ENCODE results near the gene BEGAIN. TPM values are rescaled to one million over a fixed set of nuclear protein-coding genes. Genes with fewer than 3 reads are reported as not detected.
"Not testable (repeated sequence)": the region's sequence is repeated elsewhere in the genome, so short reads cannot be mapped to it uniquely, and the experiment has no call there.

BEGAIN gene
- total and polyA plus RNA-seq, 7 donors, result 0.36 to 1.4 (median 0.60) TPM

DNA sequence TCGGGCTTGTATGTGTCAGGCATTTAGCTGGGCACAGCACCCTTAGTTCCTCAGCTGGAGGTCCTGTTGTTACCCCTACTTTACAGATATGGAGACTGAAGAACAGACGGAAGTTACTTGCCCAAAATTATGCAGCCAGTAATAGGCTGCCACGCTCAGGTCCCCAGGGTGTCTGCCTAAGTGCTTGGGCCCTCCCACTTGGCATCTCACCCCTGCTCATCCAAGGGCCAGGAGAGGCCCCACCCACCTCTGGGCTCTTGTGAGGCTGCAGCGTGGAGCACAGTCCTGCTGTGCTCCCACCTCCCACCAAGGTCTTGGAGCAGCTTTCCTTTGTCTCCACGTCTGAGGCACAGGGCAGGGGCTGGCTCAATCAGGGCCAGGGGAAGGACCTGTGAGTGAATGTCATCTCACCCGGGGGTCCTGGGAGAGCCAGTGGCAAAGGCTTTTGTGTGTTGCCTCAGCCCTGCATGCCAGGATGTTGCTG, 64.6 kb downstream of the BEGAIN start:
- TF ChIP-seq, protein P1, sequence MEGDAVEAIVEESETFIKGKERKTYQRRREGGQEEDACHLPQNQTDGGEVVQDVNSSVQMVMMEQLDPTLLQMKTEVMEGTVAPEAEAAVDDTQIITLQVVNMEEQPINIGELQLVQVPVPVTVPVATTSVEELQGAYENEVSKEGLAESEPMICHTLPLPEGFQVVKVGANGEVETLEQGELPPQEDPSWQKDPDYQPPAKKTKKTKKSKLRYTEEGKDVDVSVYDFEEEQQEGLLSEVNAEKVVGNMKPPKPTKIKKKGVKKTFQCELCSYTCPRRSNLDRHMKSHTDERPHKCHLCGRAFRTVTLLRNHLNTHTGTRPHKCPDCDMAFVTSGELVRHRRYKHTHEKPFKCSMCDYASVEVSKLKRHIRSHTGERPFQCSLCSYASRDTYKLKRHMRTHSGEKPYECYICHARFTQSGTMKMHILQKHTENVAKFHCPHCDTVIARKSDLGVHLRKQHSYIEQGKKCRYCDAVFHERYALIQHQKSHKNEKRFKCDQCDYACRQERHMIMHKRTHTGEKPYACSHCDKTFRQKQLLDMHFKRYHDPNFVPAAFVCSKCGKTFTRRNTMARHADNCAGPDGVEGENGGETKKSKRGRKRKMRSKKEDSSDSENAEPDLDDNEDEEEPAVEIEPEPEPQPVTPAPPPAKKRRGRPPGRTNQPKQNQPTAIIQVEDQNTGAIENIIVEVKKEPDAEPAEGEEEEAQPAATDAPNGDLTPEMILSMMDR (IDR thresholded peaks at IDR 0.05), result no peak
- TF ChIP-seq POLR2AphosphoS5 (IDR thresholded peaks at IDR 0.05) (no peak), EP300 (IDR thresholded peaks at IDR 0.05) (no peak), POLR2A (IDR thresholded peaks at IDR 0.05) (no peak)
- Histone ChIP-seq H3K27me3 (no peaks in the 10 kb centered on the region), H3K36me3 (peaks cover 0 to 18% (median 7%) of the 10 kb centered on the region in 4 donors), H3K9me3 (no peaks in the 10 kb centered on the region), H3K27ac (no peak overlapping the region), H3K4me3 (no peak overlapping the region), H3K4me1 (no peaks in the 10 kb centered on the region)
- intact Hi-C loops (cut with DNase I), result loop anchor here (10.0 kb wide), 1 partner anchor 122 kb away; no protein-coding TSS in a partner anchor
- WGBS, 2 donors, result 48 to 73% methylated on average over 6 of the region's 6 CpGs
- peak; percentile 27 for DNase-seq

DNA sequence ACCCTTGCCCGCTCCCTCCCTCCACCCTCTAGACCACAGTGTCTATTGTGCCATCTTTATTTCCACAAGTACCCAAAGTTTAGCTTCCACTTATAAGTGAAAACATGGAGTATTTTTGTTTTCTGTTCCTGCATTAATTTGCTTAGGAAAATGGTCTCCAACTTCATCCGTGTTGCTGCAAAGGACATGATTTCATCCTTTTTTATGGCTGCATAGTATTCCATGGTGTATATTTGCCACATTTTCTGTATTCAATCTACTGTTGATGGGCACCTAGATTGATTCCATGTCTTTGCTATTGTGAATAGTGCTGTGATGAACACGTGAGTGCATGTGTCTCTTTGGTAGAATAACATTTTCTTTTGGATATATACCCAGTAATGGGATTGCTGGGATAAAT, 81.2 kb downstream of the BEGAIN start:
- DNase-seq; H3K4me3 ChIP-seq; H3K27me3 ChIP-seq; intact Hi-C loops (cut with DNase I); H3K36me3 ChIP-seq; H3K4me1 ChIP-seq; H3K9me3 ChIP-seq; H3K27ac ChIP-seq: not testable (repeated sequence)
- WGBS, 2 donors, result 94 to 95% methylated on average over 3 of the region's 3 CpGs

DNA sequence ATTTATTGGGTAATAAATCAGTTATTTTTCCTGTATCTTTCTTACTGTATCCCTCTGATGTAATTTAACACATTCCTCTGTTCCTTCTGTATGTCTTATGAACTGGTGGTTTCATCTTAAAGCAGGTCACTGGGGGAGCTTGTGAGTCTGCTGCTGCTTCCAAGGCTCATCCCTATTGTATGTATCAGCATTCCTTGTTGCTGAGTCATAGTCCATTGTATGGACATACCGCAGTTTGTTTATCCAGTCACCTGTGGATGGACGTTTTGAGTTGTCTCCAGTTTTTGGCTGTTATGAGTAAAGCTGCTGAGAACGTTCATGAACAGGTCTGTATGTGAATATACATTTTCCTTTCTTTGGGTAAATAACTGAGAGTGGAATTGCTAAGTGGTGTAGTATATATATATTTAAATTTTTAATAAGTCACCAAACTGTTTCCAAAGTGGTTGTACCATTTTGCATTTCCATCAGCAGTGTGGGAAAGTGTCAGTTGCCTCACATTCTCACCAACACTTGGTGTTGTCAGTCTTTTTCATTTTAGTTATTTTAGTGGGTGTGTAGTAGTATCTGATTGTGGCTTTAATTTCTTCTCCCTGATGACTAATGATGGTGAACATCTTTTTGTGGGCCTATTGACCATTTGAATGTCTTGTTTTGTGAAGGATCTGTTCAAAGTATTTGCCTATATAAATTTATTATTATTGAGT, 82.7 kb downstream of the BEGAIN start:
- no peak overlapping the region for H3K27ac ChIP-seq
- peaks cover 0 to 6% (median 5%) of the 10 kb centered on the region in 4 donors for H3K9me3 ChIP-seq
- no peak for TF ChIP-seq POLR2A (IDR thresholded peaks at IDR 0.05)
- TF ChIP-seq, protein P1 (IDR thresholded peaks at IDR 0.05), result no peak
- no peak for TF ChIP-seq POLR2AphosphoS5 (IDR thresholded peaks at IDR 0.05)
- TF ChIP-seq EP300 (IDR thresholded peaks at IDR 0.05), result no peak
- DNase-seq, result no peak
- H3K27me3 ChIP-seq, result no peaks in the 10 kb centered on the region
- no peak overlapping the region for H3K4me3 ChIP-seq
- no peaks in the 10 kb centered on the region for H3K4me1 ChIP-seq
- 89 to 90% methylated on average over 3 of the region's 3 CpGs for WGBS, 2 donors
- intact Hi-C loops (cut with DNase I), result no loop called here
- H3K36me3 ChIP-seq, result no peaks in the 10 kb centered on the region

- 78 to 91% methylated on average over 7 of the region's 7 CpGs for WGBS, 2 donors
- DNase-seq, result no peak
- Histone ChIP-seq H3K27me3 (no peaks in the 10 kb centered on the region), H3K9me3 (peaks cover 0 to 6% (median 5%) of the 10 kb centered on the region in 4 donors), H3K36me3 (no peaks in the 10 kb centered on the region), H3K4me1 (no peaks in the 10 kb centered on the region), H3K27ac (no peak overlapping the region), H3K4me3 (no peak overlapping the region)
- TF ChIP-seq POLR2AphosphoS5 (IDR thresholded peaks at IDR 0.05), result no peak
- TF ChIP-seq, protein P1 (IDR thresholded peaks at IDR 0.05), result no peak
- no peak for TF ChIP-seq POLR2A (IDR thresholded peaks at IDR 0.05)
- no peak for TF ChIP-seq EP300 (IDR thresholded peaks at IDR 0.05)
- intact Hi-C loops (cut with DNase I), result no loop called here
These were observed 84.0 kb downstream of the BEGAIN start for GRCh38 chr14:100503251-100503650.

GRCh38 chr14:100502622-100503220, 84.5 kb downstream of the BEGAIN start:
- Histone ChIP-seq H3K4me3 (no peak overlapping the region), H3K27ac (no peak overlapping the region), H3K9me3 (peaks cover 0 to 6% (median 5%) of the 10 kb centered on the region in 4 donors), H3K27me3 (no peaks in the 10 kb centered on the region), H3K36me3 (no peaks in the 10 kb centered on the region), H3K4me1 (no peaks in the 10 kb centered on the region)
- TF ChIP-seq EP300 (IDR thresholded peaks at IDR 0.05) (no peak), POLR2A (IDR thresholded peaks at IDR 0.05) (no peak), POLR2AphosphoS5 (IDR thresholded peaks at IDR 0.05) (no peak)
- TF ChIP-seq, protein P1 (IDR thresholded peaks at IDR 0.05), result no peak
- intact Hi-C loops (cut with DNase I), result no loop called here
- WGBS, 2 donors, result 92 to 96% methylated on average over 10 of the region's 10 CpGs
- DNase-seq, result no peak
